Lower leg skin (tissue), 4 donors: ENCODE results near the gene STXBP6. TPM values are rescaled to one million over a fixed set of nuclear protein-coding genes. Genes with fewer than 3 reads are reported as not detected.
"Not testable (repeated sequence)": the region's sequence is repeated elsewhere in the genome, so short reads cannot be mapped to it uniquely, and the experiment has no call there.

Experiments used
- DNase-seq, 2 donors: peaks; one replicate each; pipeline ENCODE4 v3.0.0-alpha.2; 2019; ENCODE audit warnings: low spot score in 2 of 2
- H3K4me3 ChIP-seq: fragments of 200-600 bp; sonication (generic); 2 replicates; pipeline ENCODE4 v1.5.1; 2017; ENCODE audit warnings: mild to moderate bottlenecking, low read depth; ENCODE audit not compliant: poor library complexity, severe bottlenecking
- CTCF ChIP-seq, 3 donors: fragments of 450-650 bp; IDR thresholded peaks; one replicate each; pipeline ENCODE4 v1.5.1; 2016; ENCODE audit warnings: antibody characterized with exemption in 3 of 3, mild to moderate bottlenecking in 3 of 3, moderate library complexity in 2 of 3
- POLR2A ChIP-seq, 2 donors: fragments of 450-650 bp; IDR thresholded peaks; one replicate each; pipeline ENCODE4 v1.6.1; 2016 to 2017; ENCODE audit warnings: antibody characterized with exemption in 2 of 2, mild to moderate bottlenecking in 1 of 2, moderate library complexity in 1 of 2
- WGBS, 2 donors: methylation state at CpG; one replicate each; pipeline ENCODE4 v1.1.5; 2018; 5-methylcytosine and 5-hydroxymethylcytosine counted together
- intact Hi-C: fragments of 100-400 bp; cut with DNase I; formaldehyde crosslinking; loops from one replicate; pipeline ENCODE4 v1.15.0; 2023; ENCODE audit warnings: low total_unique reads
- total RNA-seq, 4 donors: library from RNA; depleted of rRNA; stranded (reverse); fragments of >200 nt; gene quantifications; one replicate each; pipeline ENCODE4 v1.1.0, GENCODE V29; 2016

STXBP6 gene
- total RNA-seq, 4 donors from 2014 or later, result 24.6 to 49.3 (median 36.9) TPM

GRCh38 chr14:24941719-24942118 is 108.2 kb downstream of the STXBP6 start:
- no peak overlapping the region for H3K4me3 ChIP-seq
- no peak for DNase-seq
- TF ChIP-seq CTCF (IDR thresholded peaks at IDR 0.05) (no peak), POLR2A (IDR thresholded peaks at IDR 0.05) (no peak)
- WGBS, 2 donors, result 91 to 93% methylated on average over 1 of the region's 1 CpG
- intact Hi-C loops, result no loop called here

GRCh38 chr14:24940213-24940783 is 109.6 kb downstream of the STXBP6 start:
- DNase-seq, result no peak
- TF ChIP-seq CTCF (IDR thresholded peaks at IDR 0.05), result no peak
- TF ChIP-seq POLR2A (IDR thresholded peaks at IDR 0.05), result no peak
- intact Hi-C loops, result no loop called here
- H3K4me3 ChIP-seq, result no peak overlapping the region
- 96 to 97% methylated on average over 5 of the region's 5 CpGs for WGBS, 2 donors

GRCh38 chr14:24938593-24938992 is 111.4 kb downstream of the STXBP6 start:
- WGBS, 2 donors, result 55 to 70% methylated on average over 1 of the region's 1 CpG
- TF ChIP-seq CTCF (IDR thresholded peaks at IDR 0.05), result no peak
- no peak for TF ChIP-seq POLR2A (IDR thresholded peaks at IDR 0.05)
- no peak for DNase-seq
- intact Hi-C loops, result no loop called here
- no peak overlapping the region for H3K4me3 ChIP-seq

- 94 to 95% methylated on average over 1 of the region's 1 CpG for WGBS, 2 donors
- TF ChIP-seq POLR2A (IDR thresholded peaks at IDR 0.05) (no peak), CTCF (IDR thresholded peaks at IDR 0.05) (no peak)
- DNase-seq, result no peak
- no peak overlapping the region for H3K4me3 ChIP-seq
- intact Hi-C loops, result no loop called here
Measured at GRCh38 chr14:24937300-24937699, 112.6 kb downstream of the STXBP6 start.

- intact Hi-C loops, DNase-seq, H3K4me3 ChIP-seq: not testable (repeated sequence)
- WGBS, 2 donors, result 96 to 97% methylated on average over 2 of the region's 2 CpGs
- peak in 1 of 3 donors; percentile 9 for TF ChIP-seq CTCF (IDR thresholded peaks at IDR 0.05)
Measured at GRCh38 chr14:24936773-24937172, 113.2 kb downstream of the STXBP6 start.

GRCh38 chr14:24935796-24936195 is 114.2 kb downstream of the STXBP6 start:
- no peak for DNase-seq
- WGBS, 2 donors, result 50 to 66% methylated on average over 1 of the region's 1 CpG
- intact Hi-C loops, result no loop called here
- H3K4me3 ChIP-seq, result no peak overlapping the region
- TF ChIP-seq CTCF (IDR thresholded peaks at IDR 0.05) (no peak), POLR2A (IDR thresholded peaks at IDR 0.05) (no peak)
